IgD-negative memory B cell (primary cell): ENCODE results near the gene HNRNPH1. TPM values are rescaled to one million over a fixed set of nuclear protein-coding genes. Genes with fewer than 3 reads are reported as not detected.
A peak's percentile ranks its signal among the peaks of the same experiment; 100 is the strongest.

Source experiments
- H3K27ac Mint-ChIP-seq, 3 donors: one replicate each; pipeline ENCODE4 v1.8.0; 2020 to 2022; ENCODE audit warnings: mild to moderate bottlenecking in 3 of 3, mixed read lengths in 3 of 3, moderate library complexity in 1 of 3
- H3K27me3 Mint-ChIP-seq: one replicate; pipeline ENCODE4 v1.8.0; 2021; ENCODE audit warnings: mixed read lengths
- H3K36me3 Mint-ChIP-seq: one replicate; pipeline ENCODE4 v1.8.0; 2020; ENCODE audit warnings: mild to moderate bottlenecking, mixed read lengths
- H3K4me1 Mint-ChIP-seq, 3 donors: one replicate each; pipeline ENCODE4 v1.8.0; 2020 to 2022; ENCODE audit warnings: mixed read lengths in 3 of 3, mild to moderate bottlenecking in 1 of 3
- H3K4me3 Mint-ChIP-seq, 4 donors: one replicate each; pipeline ENCODE4 v1.8.0; 2020 to 2022; ENCODE audit warnings: mild to moderate bottlenecking in 4 of 4, mixed read lengths in 4 of 4, moderate library complexity in 3 of 4
- H3K9me3 Mint-ChIP-seq, 3 donors: one replicate each; pipeline ENCODE4 v1.8.0; 2020 to 2021; ENCODE audit warnings: mixed read lengths in 3 of 3, mild to moderate bottlenecking in 1 of 3
- polyA plus RNA-seq: library from polyadenylated mRNA; unstranded; fragments of 300-500 nt; fragmentation: Illumina TruSeq; gene quantifications from one replicate; pipeline ENCODE4 v1.2.3, GENCODE V29; 2021

The HNRNPH1 gene
- polyA plus RNA-seq, 1 donor from 2014 or later = 116 TPM

DNA sequence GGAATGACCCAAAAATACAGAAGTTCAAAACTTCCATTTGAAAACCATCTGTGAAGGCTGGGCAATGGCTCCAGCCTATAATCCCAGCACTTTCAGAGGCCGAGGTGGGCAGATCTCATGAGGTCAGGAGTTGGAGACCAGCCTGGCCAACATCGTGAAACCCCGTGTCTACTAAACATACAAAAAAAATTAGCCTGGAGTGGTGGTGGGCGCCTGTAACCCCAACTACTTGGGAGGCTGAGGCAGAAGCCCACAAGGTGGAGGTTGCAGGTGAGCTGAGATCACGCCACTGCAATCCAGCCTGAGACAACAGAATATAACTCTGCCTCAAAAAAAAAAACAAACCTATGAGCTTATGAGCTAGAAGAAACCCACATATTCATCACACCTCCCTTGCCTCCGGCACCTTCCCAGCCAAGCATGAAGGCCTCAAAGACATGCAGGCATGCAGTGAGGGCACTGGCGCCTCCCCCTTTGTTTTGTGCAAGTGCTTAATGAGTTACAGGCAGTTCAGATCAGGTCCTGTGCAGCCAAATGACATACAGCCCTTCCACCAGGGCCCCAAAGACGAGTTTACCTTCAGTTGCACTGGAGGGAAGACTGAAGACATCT is 9.9 kb downstream of the HNRNPH1 start:
- no peaks in the 10 kb centered on the region for H3K9me3 Mint-ChIP-seq
- H3K36me3 Mint-ChIP-seq = peaks cover 24% of the 10 kb centered on the region
- H3K4me1 Mint-ChIP-seq = peaks cover 17 to 45% (median 18%) of the 10 kb centered on the region in 3 donors
- H3K27ac Mint-ChIP-seq = peak overlapping the region; percentile 39 to 90 (median 81)
- peak overlapping the region in 2 of 4 donors; percentile 60 to 76 for H3K4me3 Mint-ChIP-seq
- H3K27me3 Mint-ChIP-seq = no peaks in the 10 kb centered on the region

DNA sequence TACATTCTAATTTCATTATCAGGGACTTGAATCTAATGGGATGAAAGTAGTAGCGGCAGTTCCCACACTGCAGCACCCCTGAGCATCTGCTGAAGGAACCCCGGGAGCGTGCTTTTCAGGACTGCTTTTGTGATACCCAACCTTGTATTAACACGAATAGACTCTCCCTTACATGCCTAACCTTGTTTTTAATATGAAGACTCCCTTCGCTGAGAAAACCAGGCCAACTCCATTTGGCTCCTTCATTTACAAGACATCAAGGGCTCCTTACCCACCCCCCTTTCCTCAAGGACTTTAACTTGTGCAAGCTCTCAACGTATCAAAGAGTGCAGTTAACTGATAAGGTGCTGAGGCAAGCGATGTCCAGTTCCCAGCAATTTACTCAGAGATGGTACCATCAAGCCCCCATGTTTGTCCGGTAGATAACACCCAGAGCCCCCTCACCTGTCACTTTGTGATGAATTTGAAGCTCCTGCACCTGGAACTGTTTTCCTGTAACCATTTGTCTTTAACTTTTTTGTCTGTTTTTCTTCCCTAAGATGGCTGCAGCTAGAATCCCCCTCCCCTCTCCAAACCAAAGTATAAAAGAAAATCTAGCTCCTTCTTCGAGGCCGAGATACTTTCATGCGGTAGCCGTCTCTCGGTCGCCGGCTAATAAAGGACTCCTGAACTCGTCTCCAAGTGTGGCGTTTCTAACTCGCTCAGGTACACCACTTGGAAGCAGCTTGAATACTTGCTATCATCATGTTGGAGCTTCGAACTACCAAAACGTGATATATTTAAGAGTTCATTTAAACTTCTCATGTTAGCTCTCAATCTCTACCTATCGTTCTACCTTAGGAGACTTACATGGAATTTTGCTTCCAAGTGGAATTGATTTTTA is 10.7 kb downstream of the HNRNPH1 start:
- Mint-ChIP-seq H3K9me3 (no peaks in the 10 kb centered on the region), H3K27me3 (no peaks in the 10 kb centered on the region), H3K36me3 (peaks cover 21% of the 10 kb centered on the region), H3K27ac (peak overlapping the region; percentile 73 to 90 (median 81)), H3K4me1 (peaks cover 14 to 43% (median 18%) of the 10 kb centered on the region in 3 donors), H3K4me3 (peak overlapping the region in 2 of 4 donors; percentile 60 to 78)

DNA sequence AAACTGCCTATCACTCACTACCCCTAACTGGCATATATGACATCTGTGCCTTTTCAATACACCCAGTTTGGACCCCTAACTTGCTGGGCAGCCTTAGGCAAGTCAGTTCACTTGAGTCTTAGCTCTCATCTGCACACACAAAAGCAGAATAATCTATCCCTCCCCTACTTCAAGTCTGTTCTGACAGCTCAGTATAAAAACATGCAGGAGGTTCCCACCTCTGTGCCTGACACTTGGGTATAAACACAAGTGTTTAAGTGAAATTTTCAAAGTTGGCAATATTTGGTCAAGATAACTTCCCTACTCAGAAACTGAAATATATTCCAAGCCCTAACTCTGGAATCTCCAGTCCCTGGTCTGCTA is 12.6 kb downstream of the HNRNPH1 start:
- H3K27me3 Mint-ChIP-seq = no peaks in the 10 kb centered on the region
- H3K4me3 Mint-ChIP-seq = no peak overlapping the region

DNA sequence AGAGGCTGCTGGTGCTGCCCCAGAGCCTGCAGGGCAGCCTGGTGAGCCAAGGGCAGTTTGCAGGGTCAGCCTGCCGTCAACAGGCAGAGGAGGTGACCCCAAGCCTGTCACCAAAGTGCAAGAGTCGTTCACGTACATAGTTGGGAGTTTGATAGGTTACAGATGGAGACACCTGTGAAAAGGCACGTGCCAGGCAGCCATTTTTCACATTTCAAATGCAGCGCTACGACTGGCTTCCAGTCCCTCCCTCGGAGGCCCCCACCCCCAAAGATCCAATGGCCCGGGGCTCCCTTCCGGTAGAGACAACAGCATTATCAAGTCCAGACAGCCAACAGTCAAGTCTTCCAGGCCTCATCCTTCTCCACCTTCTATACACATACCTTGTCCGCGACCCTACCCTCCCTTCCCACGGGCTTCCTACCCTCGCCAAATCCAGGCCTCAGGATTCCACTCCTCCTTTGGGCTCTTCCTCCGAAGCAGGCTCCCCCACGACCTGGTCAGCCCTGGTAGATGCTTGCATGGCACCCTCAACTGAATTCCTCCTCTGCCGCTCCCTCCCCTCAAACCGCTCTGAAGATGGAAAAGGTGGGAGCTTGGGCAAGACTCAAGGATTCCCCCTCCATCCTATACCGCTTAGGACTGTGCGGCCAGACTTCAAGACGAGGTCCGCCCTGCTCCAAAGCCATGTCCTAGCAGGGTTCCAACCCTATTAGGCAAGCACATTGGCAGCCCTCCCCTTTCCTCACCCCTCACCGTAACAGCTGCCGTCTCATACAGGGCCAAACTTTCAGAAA is 13.2 kb downstream of the HNRNPH1 start:
- H3K4me3 Mint-ChIP-seq = peak overlapping the region in 2 of 4 donors; percentile 20 to 47
- peaks cover 18% of the 10 kb centered on the region for H3K36me3 Mint-ChIP-seq
- H3K9me3 Mint-ChIP-seq = no peaks in the 10 kb centered on the region
- peaks cover 8 to 30% (median 16%) of the 10 kb centered on the region in 3 donors for H3K4me1 Mint-ChIP-seq
- H3K27ac Mint-ChIP-seq = peak overlapping the region; percentile 24 to 91 (median 55)
- no peaks in the 10 kb centered on the region for H3K27me3 Mint-ChIP-seq

More for the DNA sequence above, 12.6 kb downstream of the HNRNPH1 start:
- Mint-ChIP-seq H3K36me3 (peaks cover 18% of the 10 kb centered on the region), H3K27ac (peak overlapping the region in 2 of 3 donors; percentile 55 to 91), H3K4me1 (peaks cover 8 to 34% (median 16%) of the 10 kb centered on the region in 3 donors), H3K9me3 (no peaks in the 10 kb centered on the region)

DNA sequence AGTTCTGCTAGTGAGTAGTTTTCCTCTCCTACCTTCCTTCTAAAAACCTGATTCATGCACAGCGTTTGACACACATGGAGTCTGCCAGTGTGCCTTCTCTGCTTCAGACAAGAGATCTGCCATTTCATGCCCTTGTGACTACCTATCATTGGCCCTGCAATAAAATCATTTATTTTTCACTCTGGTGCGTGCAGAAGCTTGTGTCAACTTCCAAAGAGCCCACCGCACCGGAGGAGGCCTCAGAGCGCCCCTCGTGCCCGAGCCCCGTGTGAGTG is 13.7 kb downstream of the HNRNPH1 start:
- H3K9me3 Mint-ChIP-seq = no peaks in the 10 kb centered on the region
- H3K27ac Mint-ChIP-seq = peak overlapping the region; percentile 24 to 91 (median 55)
- H3K27me3 Mint-ChIP-seq = no peaks in the 10 kb centered on the region
- H3K4me3 Mint-ChIP-seq = peak overlapping the region in 1 of 4 donors; percentile 20
- peaks cover 8 to 30% (median 16%) of the 10 kb centered on the region in 3 donors for H3K4me1 Mint-ChIP-seq
- peaks cover 16% of the 10 kb centered on the region for H3K36me3 Mint-ChIP-seq

DNA sequence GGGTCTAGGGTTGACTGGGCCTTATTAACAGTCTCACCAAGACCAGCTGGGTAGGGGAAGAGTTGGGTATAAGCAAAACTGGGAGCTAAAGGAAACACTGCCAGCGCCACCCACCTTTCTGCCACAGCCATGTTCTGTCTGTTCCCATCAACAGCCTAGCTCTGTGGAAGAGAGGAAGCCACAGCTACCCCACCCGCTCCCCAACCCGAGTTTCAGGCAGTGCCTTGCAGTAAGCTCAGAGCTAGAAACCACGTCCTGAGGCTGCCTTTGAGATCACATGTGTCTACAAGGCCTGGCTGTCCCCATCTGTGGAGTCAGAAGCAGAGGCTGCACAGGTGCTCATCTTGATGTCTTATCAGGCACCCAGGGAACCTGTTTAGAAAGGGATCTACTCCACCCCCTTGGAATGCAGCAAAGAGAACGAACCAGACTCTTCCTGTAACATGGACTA is 15.3 kb downstream of the HNRNPH1 start:
- Mint-ChIP-seq H3K27ac (peak overlapping the region in 2 of 3 donors; percentile 44 to 67), H3K27me3 (no peaks in the 10 kb centered on the region), H3K36me3 (peaks cover 8% of the 10 kb centered on the region), H3K4me3 (peak overlapping the region in 1 of 4 donors; percentile 9), H3K9me3 (no peaks in the 10 kb centered on the region), H3K4me1 (peaks cover 6 to 18% (median 14%) of the 10 kb centered on the region in 3 donors)

DNA sequence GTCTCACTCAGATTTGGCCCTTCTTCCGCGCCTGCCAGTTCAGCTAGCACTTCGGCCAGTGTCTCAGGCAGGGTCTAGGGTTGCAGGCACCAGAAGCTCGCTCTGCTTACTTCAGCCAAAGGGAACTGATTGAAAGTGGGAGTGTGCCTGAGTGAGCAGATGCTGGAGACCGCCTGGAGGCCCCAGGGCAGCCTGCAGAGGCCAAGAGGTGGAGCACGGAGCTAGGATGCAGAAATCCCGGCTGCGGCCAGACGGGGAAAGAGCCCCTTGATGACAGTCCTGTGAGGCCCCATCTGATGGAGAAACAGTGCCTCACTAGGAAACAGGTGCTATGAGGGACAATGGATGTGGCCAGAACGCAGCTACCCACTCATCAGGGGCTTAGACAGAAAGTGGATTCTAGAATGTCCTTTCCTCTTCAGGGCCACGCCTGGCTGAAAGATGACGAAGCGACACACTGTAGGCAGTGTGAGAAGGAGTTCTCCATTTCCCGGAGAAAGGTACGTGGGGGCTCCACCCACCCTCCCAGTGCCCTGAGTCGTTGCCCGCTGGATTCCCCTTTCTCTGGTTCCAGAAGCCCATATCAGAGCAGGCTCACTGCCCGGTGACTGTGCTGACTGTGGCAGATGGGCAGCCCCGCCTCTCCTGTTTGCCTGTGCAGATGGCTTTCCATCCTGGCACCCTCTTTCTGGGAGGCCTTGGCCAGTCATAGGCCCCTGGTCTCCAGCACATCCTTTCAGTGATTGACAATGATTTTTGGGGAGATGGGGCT is 16.1 kb downstream of the HNRNPH1 start:
- Mint-ChIP-seq H3K27me3 (no peaks in the 10 kb centered on the region), H3K9me3 (no peaks in the 10 kb centered on the region), H3K4me3 (peak overlapping the region in 1 of 4 donors; percentile 22), H3K4me1 (peaks cover 6 to 12% (median 9%) of the 10 kb centered on the region in 3 donors), H3K27ac (peak overlapping the region; percentile 69 to 82 (median 76)), H3K36me3 (peaks cover 3% of the 10 kb centered on the region)

DNA sequence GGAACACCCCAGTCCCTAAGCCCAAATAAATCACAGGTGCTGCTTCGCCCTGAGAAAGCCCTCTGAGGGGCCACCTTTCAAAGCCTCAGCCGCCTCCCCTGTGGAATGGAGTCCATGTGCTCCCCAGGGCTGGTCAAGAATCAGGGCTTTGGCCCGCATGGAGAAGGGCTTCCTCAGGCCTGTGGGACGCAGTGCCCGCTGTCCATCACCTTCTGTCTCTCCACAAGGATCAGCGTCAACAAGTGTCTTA is 16.6 kb downstream of the HNRNPH1 start:
- Mint-ChIP-seq H3K27ac (peak overlapping the region in 2 of 3 donors; percentile 69 to 76), H3K27me3 (no peaks in the 10 kb centered on the region), H3K36me3 (peaks cover 3% of the 10 kb centered on the region), H3K4me3 (no peak overlapping the region), H3K9me3 (no peaks in the 10 kb centered on the region), H3K4me1 (peaks cover 4 to 12% (median 8%) of the 10 kb centered on the region in 3 donors)

DNA sequence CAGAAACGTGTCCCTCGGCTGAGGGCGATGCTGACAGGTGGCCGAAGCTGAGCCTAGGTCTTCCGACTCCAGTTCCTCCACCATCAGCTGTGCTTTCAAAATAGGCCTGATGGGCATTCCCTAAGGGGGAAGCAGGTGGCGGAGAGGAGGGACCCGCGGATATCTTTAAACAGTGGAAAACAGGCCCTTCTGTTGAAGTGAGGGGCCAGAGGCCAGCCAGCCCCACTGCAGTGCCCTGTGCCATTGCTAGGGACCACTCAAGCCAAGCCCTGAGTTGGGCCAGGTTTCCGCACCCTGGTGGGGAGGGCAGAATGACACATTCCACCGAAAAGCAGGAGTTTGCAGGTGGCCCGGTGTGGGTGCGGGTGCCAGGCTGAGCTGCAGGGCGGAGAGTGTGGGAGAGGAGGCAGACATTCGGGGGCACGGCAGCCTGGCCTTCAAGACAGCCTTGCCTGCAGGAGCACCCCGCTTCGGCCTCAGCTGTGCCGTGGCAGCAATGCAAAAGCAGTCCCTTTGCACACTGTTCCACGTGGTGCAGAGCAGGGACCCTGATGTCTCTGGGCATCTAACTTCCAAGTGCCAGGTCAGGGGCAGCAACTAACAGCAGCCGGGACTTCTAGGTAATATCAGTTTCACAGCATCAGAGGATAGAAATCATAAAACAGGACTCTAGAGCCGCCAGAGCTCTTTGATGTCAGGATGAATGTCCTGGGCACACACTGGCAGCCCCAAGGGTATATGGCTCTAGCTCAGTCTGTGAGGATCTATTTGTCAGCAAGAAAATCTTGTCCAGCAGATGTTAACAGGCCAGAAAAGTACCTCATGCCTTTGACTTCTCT is 17.2 kb downstream of the HNRNPH1 start:
- Mint-ChIP-seq H3K27me3 (no peaks in the 10 kb centered on the region), H3K27ac (peak overlapping the region; percentile 67 to 76 (median 69)), H3K4me3 (no peak overlapping the region), H3K4me1 (peaks cover 3 to 12% (median 8%) of the 10 kb centered on the region in 3 donors), H3K9me3 (no peaks in the 10 kb centered on the region), H3K36me3 (peaks cover 3% of the 10 kb centered on the region)

DNA sequence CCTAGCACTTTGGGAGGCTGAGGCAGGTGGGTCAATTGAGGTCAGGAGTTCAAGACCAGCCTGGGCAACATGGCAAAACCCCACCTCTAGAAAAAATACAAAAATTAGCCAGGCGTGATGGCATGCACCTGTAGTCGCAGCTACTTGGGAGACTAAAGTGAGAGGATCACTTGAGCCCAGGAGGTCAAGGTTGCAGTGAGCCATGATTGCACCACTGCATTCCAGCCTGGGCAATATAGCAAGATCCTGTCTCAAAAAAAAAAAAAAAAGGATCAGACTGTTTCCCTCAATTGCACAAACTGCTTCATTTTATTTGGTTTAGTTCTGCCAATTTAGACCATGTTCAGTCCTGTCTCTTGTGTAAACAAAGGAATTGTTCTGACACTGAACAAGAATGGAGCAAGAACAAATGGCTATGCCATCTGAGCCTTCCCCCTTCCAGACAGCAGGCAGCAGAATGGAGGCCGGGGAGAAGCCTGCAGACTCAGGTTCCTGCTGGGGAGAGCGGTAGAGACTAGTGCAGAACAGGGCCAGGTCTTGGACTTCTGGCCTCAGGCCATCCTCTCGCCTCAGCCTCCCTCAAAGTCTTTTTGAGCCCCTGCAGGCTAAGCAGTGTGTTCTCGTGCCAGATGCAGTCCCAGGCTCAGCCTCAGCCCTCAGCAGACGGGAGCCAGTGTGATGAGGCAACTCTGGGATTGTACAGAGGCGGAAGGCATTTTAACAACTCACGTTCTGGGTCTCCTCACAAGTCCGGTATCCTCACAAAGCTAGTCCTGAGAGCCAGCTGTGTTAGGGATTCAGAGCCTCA is 18.2 kb downstream of the HNRNPH1 start:
- Mint-ChIP-seq H3K4me3 (no peak overlapping the region), H3K27ac (peak overlapping the region in 2 of 3 donors; percentile 19 to 23), H3K27me3 (no peaks in the 10 kb centered on the region), H3K4me1 (peaks cover 3 to 6% (median 3%) of the 10 kb centered on the region in 3 donors), H3K9me3 (no peaks in the 10 kb centered on the region), H3K36me3 (peaks cover 3% of the 10 kb centered on the region)

DNA sequence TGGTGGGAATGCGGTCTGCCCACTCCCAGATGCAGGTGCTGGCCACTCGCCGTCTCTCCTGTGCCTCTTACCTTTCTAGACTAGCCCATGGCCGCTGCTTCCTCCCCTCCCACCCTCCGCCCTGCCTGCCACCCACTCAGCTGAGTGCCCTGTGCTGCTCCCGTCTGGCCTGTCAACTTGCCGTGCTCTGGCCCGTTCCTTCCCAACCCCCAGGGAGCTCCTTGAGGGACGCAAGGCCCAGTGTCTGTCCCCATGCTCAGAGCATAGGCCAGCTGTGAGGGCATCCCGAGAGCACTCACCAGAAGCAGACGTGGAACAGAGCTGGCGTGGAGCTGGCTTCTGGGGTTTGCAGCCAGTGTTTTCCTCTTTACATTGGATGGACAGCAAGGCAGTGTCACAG is 20.2 kb downstream of the HNRNPH1 start:
- Mint-ChIP-seq H3K4me3 (no peak overlapping the region), H3K27ac (peak overlapping the region in 1 of 3 donors; percentile 57), H3K9me3 (no peaks in the 10 kb centered on the region), H3K4me1 (peaks cover 0 to 6% (median 0%) of the 10 kb centered on the region in 3 donors), H3K27me3 (no peaks in the 10 kb centered on the region), H3K36me3 (peaks cover 2% of the 10 kb centered on the region)

DNA sequence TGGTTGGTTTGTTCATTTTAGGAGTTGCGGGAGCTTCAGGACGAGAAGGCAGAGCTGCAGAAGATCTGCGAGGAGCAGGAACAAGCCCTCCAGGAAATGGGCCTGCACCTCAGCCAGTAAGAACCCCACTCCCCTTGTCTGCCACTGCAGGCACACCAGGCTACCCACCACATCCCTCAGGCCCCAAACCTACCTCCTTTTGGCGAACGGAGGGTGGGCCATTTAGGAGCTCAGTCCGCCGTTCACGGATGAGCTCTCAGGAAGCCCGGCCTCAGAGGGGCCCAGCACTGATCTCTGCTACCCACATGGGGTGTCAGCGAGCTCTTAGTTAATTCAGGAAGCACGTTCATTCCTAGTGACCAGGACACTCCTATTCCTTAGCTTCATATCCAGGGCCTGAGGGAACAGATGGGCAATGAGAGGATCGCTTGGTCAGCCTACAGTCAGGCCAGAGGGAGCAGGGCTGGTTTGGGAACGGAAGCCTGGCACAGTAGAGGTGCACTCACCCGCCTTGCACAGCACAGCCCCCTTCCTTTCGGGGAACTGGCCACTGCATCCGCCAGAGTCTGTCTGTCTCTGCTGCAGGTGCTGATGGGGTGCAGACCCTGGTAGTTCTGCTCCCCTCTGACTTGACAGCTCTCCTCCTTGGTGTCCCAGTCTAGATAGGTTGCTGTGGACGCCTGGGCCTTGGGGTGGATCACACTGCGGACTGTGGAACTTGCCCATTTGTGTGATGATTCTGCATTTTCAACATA is 21.4 kb downstream of the HNRNPH1 start:
- no peaks in the 10 kb centered on the region for H3K27me3 Mint-ChIP-seq
- peak overlapping the region in 1 of 3 donors; percentile 64 for H3K27ac Mint-ChIP-seq
- no peaks in the 10 kb centered on the region for H3K9me3 Mint-ChIP-seq
- H3K4me1 Mint-ChIP-seq = no peaks in the 10 kb centered on the region
- no peak overlapping the region for H3K4me3 Mint-ChIP-seq
- peaks cover 2% of the 10 kb centered on the region for H3K36me3 Mint-ChIP-seq
